ENCODE data around the gene OR4K5. TPM values are rescaled to one million over a fixed set of nuclear protein-coding genes. Genes with fewer than 3 reads are reported as not detected.

Gene OR4K5
- not detected in 2 replicates for total RNA-seq

GRCh38 chr14:19920021-19920657 is at the start of gene OR4K5:
OR4K5 (plus strand) TSS chr14:19920607; CDS start chr14:19920607, 0 bp downstream.

DNA sequence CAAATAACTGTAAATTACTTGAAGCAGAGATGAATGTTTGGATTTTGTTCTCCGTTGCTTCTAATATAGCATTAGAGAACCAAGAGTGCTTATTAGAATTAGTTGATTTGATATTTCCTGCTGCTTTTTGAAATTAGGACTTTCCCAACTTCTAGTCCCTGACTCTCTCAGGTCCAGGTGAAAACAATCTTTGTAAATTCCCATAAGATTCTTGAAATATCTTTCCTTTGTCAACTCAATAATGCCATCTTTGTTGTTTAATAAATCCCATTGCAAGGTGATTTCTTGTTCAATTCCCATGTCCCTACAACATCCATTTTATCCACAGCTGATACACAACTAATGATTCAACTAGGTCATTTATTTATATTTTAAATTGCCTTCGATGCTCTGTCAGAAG is 45.6 kb upstream of the OR4K5 start, which contains the start of gene OR4K2:
OR4K2 (plus strand) TSS at position 301 of the 400 bp plus-strand sequence. CDS start 1,126 bp downstream, outside the sequence.

DNA sequence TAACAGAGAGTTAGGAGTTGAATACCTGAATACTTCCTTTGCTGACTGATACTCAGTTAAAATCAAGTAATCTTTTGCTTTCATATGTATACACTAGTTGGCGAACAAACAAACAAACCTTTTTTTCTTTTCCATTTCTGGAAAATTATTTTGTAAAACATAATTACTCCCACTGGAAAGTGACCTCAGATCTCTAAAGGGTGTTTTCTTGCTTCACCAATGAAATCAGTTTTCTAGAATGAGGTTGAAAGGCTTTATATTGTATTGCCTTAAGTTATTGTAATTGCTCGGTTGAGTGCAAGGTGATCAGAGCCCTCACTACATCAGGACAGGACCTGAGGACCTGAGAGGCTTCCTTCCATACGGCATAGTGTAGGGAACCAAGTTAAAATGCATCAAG is 10.2 kb downstream of the OR4K5 start, which contains the start of gene OR4K1:
OR4K1 (plus strand) TSS at position 301 of the 400 bp plus-strand sequence. CDS start 4,750 bp downstream, outside the sequence.

Other genes starting within 250 kb of the OR4K5 start
- gene OR11H2, start 206.7 kb upstream of the OR4K5 start, total RNA-seq: not detected in 2 replicates
- gene OR4Q3, start 177.0 kb upstream of the OR4K5 start, total RNA-seq: not detected in 2 replicates
- gene OR4M1, start 147.1 kb upstream of the OR4K5 start, total RNA-seq: not detected in 2 replicates
- gene OR4N2, start 116.8 kb upstream of the OR4K5 start, total RNA-seq: not detected in 2 replicates
- gene OR4K2, start 45.5 kb upstream of the OR4K5 start, total RNA-seq: not detected in 2 replicates
- not detected in 2 replicates for gene OR4K1, start 10.3 kb downstream of the OR4K5 start, total RNA-seq
- not detected in 2 replicates for gene OR4K15, start 55.0 kb downstream of the OR4K5 start, total RNA-seq
- not detected in 2 replicates for gene OR4Q2, start 81.6 kb downstream of the OR4K5 start, total RNA-seq
- not detected in 2 replicates for gene OR4K14, start 98.7 kb downstream of the OR4K5 start, total RNA-seq
- not detected in 2 replicates for gene OR4K13, start 115.4 kb downstream of the OR4K5 start, total RNA-seq
- not detected in 2 replicates for gene OR4L1, start 139.4 kb downstream of the OR4K5 start, total RNA-seq
- not detected in 2 replicates for gene OR4K17, start 190.1 kb downstream of the OR4K5 start, total RNA-seq
- gene OR4N5, start 218.2 kb downstream of the OR4K5 start, total RNA-seq: not detected in 2 replicates